Smooth muscle cell (in vitro differentiated cells): ENCODE measurements around the gene USP6NL. TPM values are rescaled to one million over a fixed set of nuclear protein-coding genes. Genes with fewer than 3 reads are reported as not detected.

Source experiments
- DNase-seq: peaks from one replicate; lab custom pipeline; 2025; ENCODE audit not compliant: unreplicated experiment; lab: John Stamatoyannopoulos, UW
- H2AFZ ChIP-seq: fragments of 200-600 bp; sonication (generic); 2 replicates; pipeline ENCODE4 v1.6.0; 2016; ENCODE audit warnings: antibody characterized with exemption, low read depth, mild to moderate bottlenecking
- H3F3A ChIP-seq: fragments of 200-600 bp; sonication (generic); 2 replicates; pipeline ENCODE4 v1.6.0; 2017; ENCODE audit warnings: antibody characterized with exemption, low read depth
- H3K27ac ChIP-seq: fragments of 200-600 bp; sonication (generic); 2 replicates; pipeline ENCODE4 v1.5.1; 2016; ENCODE audit warnings: low read depth, mild to moderate bottlenecking
- H3K27me3 ChIP-seq: fragments of 200-600 bp; sonication (generic); 2 replicates; pipeline ENCODE4 v1.6.1; 2016; ENCODE audit warnings: low read depth, mild to moderate bottlenecking
- H3K36me3 ChIP-seq: fragments of 200-600 bp; sonication (generic); 2 replicates; pipeline ENCODE4 v1.5.1; 2016; ENCODE audit warnings: low read depth
- H3K4me1 ChIP-seq: fragments of 200-600 bp; sonication (generic); 2 replicates; pipeline ENCODE4 v1.5.1; 2016; ENCODE audit warnings: low read depth
- H3K4me2 ChIP-seq: fragments of 200-600 bp; sonication (generic); 2 replicates; pipeline ENCODE4 v1.6.0; 2016; ENCODE audit warnings: mild to moderate bottlenecking
- H3K4me3 ChIP-seq: fragments of 200-600 bp; sonication (generic); 2 replicates; pipeline ENCODE4 v1.5.1; 2016; ENCODE audit warnings: mild to moderate bottlenecking
- H3K79me2 ChIP-seq: fragments of 200-600 bp; sonication (generic); 2 replicates; pipeline ENCODE4 v1.6.0; 2016; ENCODE audit warnings: low read depth, mild to moderate bottlenecking
- H3K9ac ChIP-seq: fragments of 200-600 bp; sonication (generic); 2 replicates; pipeline ENCODE4 v1.6.0; 2016; ENCODE audit warnings: low read depth
- H3K9me3 ChIP-seq: fragments of 200-600 bp; sonication (generic); replicated peaks from 2 replicates; pipeline ENCODE4 v1.5.1; 2016; ENCODE audit warnings: low read depth
- H4K20me1 ChIP-seq: fragments of 200-600 bp; sonication (generic); 2 replicates; pipeline ENCODE4 v1.6.0; 2016; ENCODE audit warnings: low read depth
- WGBS: methylation state at CpG from one replicate; pipeline ENCODE4 v1.1.7; 2016; ENCODE audit warnings: low lambda C conversion rate; 5-methylcytosine and 5-hydroxymethylcytosine counted together
- polyA plus RNA-seq: library from polyadenylated mRNA; unstranded; fragments of >200 nt; fragmentation: Nextera tagmentation; extraction: Ambion mirVana; gene quantifications from 2 replicates; pipeline ENCODE4 v1.2.1, GENCODE V29; 2016
- total RNA-seq: library from RNA; depleted of rRNA; stranded (reverse); fragments of >200 nt; gene quantifications from 2 replicates; pipeline ENCODE4 v1.2.3, GENCODE V29; 2014
- TF ChIP-seq, protein P1 (sequence below): fragments of 200-600 bp; sonication (generic); IDR thresholded peaks from 2 replicates; pipeline ENCODE4 v1.5.1; 2017; ENCODE audit warnings: borderline replicate concordance, mild to moderate bottlenecking, antibody characterized with exemption; ENCODE audit not compliant: insufficient read depth, poor library complexity, severe bottlenecking

USP6NL gene
- total and polyA plus RNA-seq, 2 experiments from 2014 or later, result 12.0 to 32.8 TPM

- H3K4me1 ChIP-seq, result peaks cover 10% of the 10 kb centered on the region
- no peak overlapping the region for H3K9ac ChIP-seq
- no peak overlapping the region for H3K4me2 ChIP-seq
- no peak overlapping the region for H3K4me3 ChIP-seq
- no peaks in the 10 kb centered on the region for H3K9me3 ChIP-seq
- 83% methylated on average over 6 of the region's 6 CpGs for WGBS
- peaks cover 5% of the 10 kb centered on the region for H3F3A ChIP-seq
- TF ChIP-seq, protein P1, sequence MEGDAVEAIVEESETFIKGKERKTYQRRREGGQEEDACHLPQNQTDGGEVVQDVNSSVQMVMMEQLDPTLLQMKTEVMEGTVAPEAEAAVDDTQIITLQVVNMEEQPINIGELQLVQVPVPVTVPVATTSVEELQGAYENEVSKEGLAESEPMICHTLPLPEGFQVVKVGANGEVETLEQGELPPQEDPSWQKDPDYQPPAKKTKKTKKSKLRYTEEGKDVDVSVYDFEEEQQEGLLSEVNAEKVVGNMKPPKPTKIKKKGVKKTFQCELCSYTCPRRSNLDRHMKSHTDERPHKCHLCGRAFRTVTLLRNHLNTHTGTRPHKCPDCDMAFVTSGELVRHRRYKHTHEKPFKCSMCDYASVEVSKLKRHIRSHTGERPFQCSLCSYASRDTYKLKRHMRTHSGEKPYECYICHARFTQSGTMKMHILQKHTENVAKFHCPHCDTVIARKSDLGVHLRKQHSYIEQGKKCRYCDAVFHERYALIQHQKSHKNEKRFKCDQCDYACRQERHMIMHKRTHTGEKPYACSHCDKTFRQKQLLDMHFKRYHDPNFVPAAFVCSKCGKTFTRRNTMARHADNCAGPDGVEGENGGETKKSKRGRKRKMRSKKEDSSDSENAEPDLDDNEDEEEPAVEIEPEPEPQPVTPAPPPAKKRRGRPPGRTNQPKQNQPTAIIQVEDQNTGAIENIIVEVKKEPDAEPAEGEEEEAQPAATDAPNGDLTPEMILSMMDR, result no peak
- H3K36me3 ChIP-seq, result no peaks in the 10 kb centered on the region
- no peak for DNase-seq
- no peaks in the 10 kb centered on the region for H3K27me3 ChIP-seq
- no peak overlapping the region for H3K27ac ChIP-seq
- no peak overlapping the region for H2AFZ ChIP-seq
- H4K20me1 ChIP-seq, result peaks cover 22% of the 10 kb centered on the region
- H3K79me2 ChIP-seq, result peaks cover 31% of the 10 kb centered on the region
These were observed 85.9 kb downstream of the USP6NL start for GRCh38 chr10:11525503-11525902.

DNA sequence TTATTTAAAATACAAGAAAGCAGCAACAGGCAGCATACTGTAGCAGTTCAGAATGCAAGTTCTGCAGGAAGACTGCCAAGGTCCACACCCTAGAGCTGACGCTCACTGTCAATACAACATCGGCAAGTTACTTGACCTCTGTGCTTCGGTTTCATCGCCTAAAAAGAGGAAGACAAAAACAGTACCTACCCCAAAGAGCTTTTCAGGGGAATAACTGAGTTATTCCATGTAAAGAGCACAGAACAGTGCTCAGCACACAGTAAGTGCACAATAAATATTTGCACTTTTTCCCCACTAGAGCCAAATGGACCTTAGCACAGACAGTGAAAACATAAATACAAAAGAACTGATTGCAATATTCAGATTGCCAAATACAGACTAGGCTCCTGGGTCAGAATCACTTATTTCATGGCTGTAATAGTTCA lies 88.6 kb downstream of the USP6NL start:
- Histone ChIP-seq H3F3A (peaks cover 5% of the 10 kb centered on the region), H4K20me1 (peaks cover 1% of the 10 kb centered on the region), H3K4me3 (no peak overlapping the region), H3K4me2 (no peak overlapping the region), H2AFZ (no peak overlapping the region), H3K36me3 (no peaks in the 10 kb centered on the region), H3K79me2 (peaks cover 16% of the 10 kb centered on the region), H3K4me1 (no peaks in the 10 kb centered on the region), H3K27ac (no peak overlapping the region), H3K9me3 (no peaks in the 10 kb centered on the region), H3K27me3 (no peaks in the 10 kb centered on the region), H3K9ac (no peak overlapping the region)
- no peak for DNase-seq
- TF ChIP-seq, protein P1, result no peak
- WGBS, result 97% methylated on average over 4 of the region's 4 CpGs

DNA sequence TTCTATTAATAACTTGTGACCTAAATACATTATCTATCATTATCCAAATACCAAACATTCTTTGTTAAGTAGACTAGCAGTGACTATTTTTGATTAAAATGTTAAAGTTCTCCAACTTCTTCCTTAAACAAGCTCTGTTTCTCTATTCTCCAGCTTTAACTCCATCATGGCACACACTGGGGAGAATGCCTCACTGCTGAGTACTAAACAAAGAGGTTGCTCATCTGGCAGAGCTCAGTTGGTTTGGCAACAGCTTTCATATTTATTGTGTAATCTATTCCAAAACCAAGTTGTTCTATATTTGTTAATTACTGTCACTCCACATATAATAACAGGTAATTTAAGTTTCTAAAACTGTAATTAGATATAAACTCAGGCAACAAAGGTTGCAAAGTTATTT lies 89.6 kb downstream of the USP6NL start:
- Histone ChIP-seq H4K20me1 (no peaks in the 10 kb centered on the region), H3K27me3 (no peaks in the 10 kb centered on the region), H3K4me3 (no peak overlapping the region), H3K9me3 (no peaks in the 10 kb centered on the region), H3F3A (peaks cover 14% of the 10 kb centered on the region), H3K4me2 (no peak overlapping the region), H3K9ac (no peak overlapping the region), H3K4me1 (peaks cover 4% of the 10 kb centered on the region), H3K79me2 (peaks cover 10% of the 10 kb centered on the region), H3K36me3 (no peaks in the 10 kb centered on the region), H3K27ac (no peak overlapping the region), H2AFZ (no peak overlapping the region)
- DNase-seq, result no peak
- TF ChIP-seq, protein P1, result no peak

DNA sequence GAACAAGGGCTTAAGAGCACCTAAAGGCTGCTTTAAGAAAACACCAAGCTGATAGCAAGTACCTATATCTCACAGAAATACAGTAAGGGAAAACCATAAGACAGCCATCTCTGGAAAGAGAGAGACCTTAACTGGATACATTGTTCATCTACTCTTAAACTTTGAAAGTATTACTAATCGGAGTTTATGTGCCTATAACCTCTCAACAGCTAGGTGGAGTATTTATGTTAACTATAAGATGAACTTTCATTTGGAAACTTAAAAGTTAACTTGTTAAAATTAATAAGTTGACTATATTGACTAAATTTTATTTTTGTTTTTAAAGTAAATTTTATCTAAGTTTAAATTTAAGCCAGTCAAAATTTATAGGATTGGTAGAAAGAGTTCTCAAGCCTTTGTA lies 90.6 kb downstream of the USP6NL start:
- Histone ChIP-seq H2AFZ (no peak overlapping the region), H3K79me2 (peaks cover 10% of the 10 kb centered on the region), H3K36me3 (no peaks in the 10 kb centered on the region), H3F3A (peaks cover 16% of the 10 kb centered on the region), H3K4me1 (peaks cover 14% of the 10 kb centered on the region), H3K9me3 (no peaks in the 10 kb centered on the region), H3K4me3 (no peak overlapping the region), H3K4me2 (no peak overlapping the region), H3K27ac (no peak overlapping the region), H3K27me3 (no peaks in the 10 kb centered on the region), H3K9ac (no peak overlapping the region), H4K20me1 (no peaks in the 10 kb centered on the region)
- no peak for DNase-seq
- TF ChIP-seq, protein P1, result no peak
- WGBS, result 93% methylated on average over 1 of the region's 1 CpG
